Stomach (tissue), 4 donors: ENCODE results near the gene TLK1.

ENCODE experiments used
- EP300 ChIP-seq: sonication (generic); formaldehyde crosslinking; IDR thresholded peaks from one replicate; pipeline ENCODE4 v1.6.1; 2017; ENCODE audit warnings: antibody characterized with exemption
- POLR2A ChIP-seq, 4 donors: fragments of 450-650 bp; IDR thresholded peaks; one replicate each; pipeline ENCODE4 v1.6.1; 2016; ENCODE audit warnings: antibody characterized with exemption in 4 of 4, control low read depth in 2 of 4, mild to moderate bottlenecking in 1 of 4, moderate library complexity in 1 of 4
- TF ChIP-seq, protein P1 (sequence below), 7 experiments: fragments of 450-650 bp in 4 of 7; fragments of 200-600 bp in 3 of 7; sonication (generic) in 3 of 7; IDR thresholded peaks; one replicate each; pipeline ENCODE4 v1.5.1; 2016 to 2019; ENCODE audit warnings: antibody characterized with exemption in 7 of 7, control low read depth in 2 of 7, mild to moderate bottlenecking in 1 of 7

GRCh38 chr2:171080607-171081006 lies 80.1 kb downstream of the TLK1 start:
- no peak for TF ChIP-seq POLR2A (IDR thresholded peaks at IDR 0.05)
- no peak for TF ChIP-seq EP300
- TF ChIP-seq, protein P1, sequence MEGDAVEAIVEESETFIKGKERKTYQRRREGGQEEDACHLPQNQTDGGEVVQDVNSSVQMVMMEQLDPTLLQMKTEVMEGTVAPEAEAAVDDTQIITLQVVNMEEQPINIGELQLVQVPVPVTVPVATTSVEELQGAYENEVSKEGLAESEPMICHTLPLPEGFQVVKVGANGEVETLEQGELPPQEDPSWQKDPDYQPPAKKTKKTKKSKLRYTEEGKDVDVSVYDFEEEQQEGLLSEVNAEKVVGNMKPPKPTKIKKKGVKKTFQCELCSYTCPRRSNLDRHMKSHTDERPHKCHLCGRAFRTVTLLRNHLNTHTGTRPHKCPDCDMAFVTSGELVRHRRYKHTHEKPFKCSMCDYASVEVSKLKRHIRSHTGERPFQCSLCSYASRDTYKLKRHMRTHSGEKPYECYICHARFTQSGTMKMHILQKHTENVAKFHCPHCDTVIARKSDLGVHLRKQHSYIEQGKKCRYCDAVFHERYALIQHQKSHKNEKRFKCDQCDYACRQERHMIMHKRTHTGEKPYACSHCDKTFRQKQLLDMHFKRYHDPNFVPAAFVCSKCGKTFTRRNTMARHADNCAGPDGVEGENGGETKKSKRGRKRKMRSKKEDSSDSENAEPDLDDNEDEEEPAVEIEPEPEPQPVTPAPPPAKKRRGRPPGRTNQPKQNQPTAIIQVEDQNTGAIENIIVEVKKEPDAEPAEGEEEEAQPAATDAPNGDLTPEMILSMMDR (IDR thresholded peaks at IDR 0.05) = no peak
